Stimulated activated CD8-positive, alpha-beta memory T cell treated with anti-CD3 and anti-CD28 coated beads, Interleukin-7, amount 100 ng/mL, for 1 hour (primary cell): Measurements from ENCODE around the gene DUSP11.
"Not testable (repeated sequence)": the region's sequence is repeated elsewhere in the genome, so short reads cannot be mapped to it uniquely, and the experiment has no call there.

ENCODE experiments used
- DNase-seq, 2 donors: peaks; one replicate each; pipeline ENCODE4 v3.0.0-alpha.2; 2020; ENCODE audit warnings: low read depth in 2 of 2

DUSP11 gene

GRCh38 chr2:73717695-73718094, 62.2 kb downstream of the DUSP11 start:
- not testable (repeated sequence) for DNase-seq

GRCh38 chr2:73717251-73717606, 62.7 kb downstream of the DUSP11 start:
- DNase-seq, result no peak

GRCh38 chr2:73716543-73717250, 63.2 kb downstream of the DUSP11 start:
- no peak for DNase-seq

- DNase-seq, result no peak
These were observed 65.8 kb downstream of the DUSP11 start for GRCh38 chr2:73714091-73714490.
